ENCODE data around the gene PPP6R2. TPM values are rescaled to one million over a fixed set of nuclear protein-coding genes. Genes with fewer than 3 reads are reported as not detected.

The PPP6R2 gene
- polyA plus RNA-seq, 2 of the 4 experiments (the other 2 are of a cell fraction) = 9.6 to 14.7 TPM

GRCh38 chr22:50414476-50415248 is 71.5 kb downstream of the PPP6R2 start:
- Histone ChIP-seq H3K4me2 (no peak overlapping the region), H3K9me3 (no peaks in the 10 kb centered on the region), H3K4me3 (no peak overlapping the region), H3K4me1 (no peaks in the 10 kb centered on the region), H3K27ac (no peak overlapping the region)
- DNase-seq (ENCODE audit: low read depth in 1 of 2, low spot score in 1 of 2) (no peak), ATAC-seq (no peak), FAIRE-seq (no peak)
- WGBS (ENCODE audit: missing lambda C conversion rate) = 93% methylated on average over 24 of the region's 31 CpGs
- POLR2A ChIA-PET = no interaction called here
- TF ChIP-seq JUNB (IDR thresholded peaks at IDR 0.05) (no peak), TP53 (CRISPR knock-in tag; IDR thresholded peaks at IDR 0.05) (no peak), RCOR1 (IDR thresholded peaks at IDR 0.05; ENCODE audit: low read depth, low read length) (no peak), GATA3 (IDR thresholded peaks at IDR 0.05; ENCODE audit: borderline replicate concordance) (no peak), SMC3 (IDR thresholded peaks at IDR 0.05) (no peak), HEYL (CRISPR knock-in tag; IDR thresholded peaks at IDR 0.05) (no peak), NR3C1 (IDR thresholded peaks at IDR 0.05) (no peak), JUN (IDR thresholded peaks at IDR 0.05) (no peak), MAX (IDR thresholded peaks at IDR 0.05) (no peak), ESRRA (IDR thresholded peaks at IDR 0.05; ENCODE audit: borderline replicate concordance, low read length) (no peak), CEBPB (IDR thresholded peaks at IDR 0.05) (no peak), ZSCAN20 (CRISPR knock-in tag; IDR thresholded peaks at IDR 0.05) (no peak), REST (IDR thresholded peaks at IDR 0.05) (no peak), RARB (CRISPR knock-in tag; IDR thresholded peaks at IDR 0.05) (no peak), HOXB13 (CRISPR knock-in tag; IDR thresholded peaks at IDR 0.05; ENCODE audit: low read depth) (no peak), MAFK (IDR thresholded peaks at IDR 0.05; ENCODE audit: partially characterized antibody) (no peak), KDM1A (IDR thresholded peaks at IDR 0.05; ENCODE audit: low read depth) (no peak)
- TF ChIP-seq, protein P1, sequence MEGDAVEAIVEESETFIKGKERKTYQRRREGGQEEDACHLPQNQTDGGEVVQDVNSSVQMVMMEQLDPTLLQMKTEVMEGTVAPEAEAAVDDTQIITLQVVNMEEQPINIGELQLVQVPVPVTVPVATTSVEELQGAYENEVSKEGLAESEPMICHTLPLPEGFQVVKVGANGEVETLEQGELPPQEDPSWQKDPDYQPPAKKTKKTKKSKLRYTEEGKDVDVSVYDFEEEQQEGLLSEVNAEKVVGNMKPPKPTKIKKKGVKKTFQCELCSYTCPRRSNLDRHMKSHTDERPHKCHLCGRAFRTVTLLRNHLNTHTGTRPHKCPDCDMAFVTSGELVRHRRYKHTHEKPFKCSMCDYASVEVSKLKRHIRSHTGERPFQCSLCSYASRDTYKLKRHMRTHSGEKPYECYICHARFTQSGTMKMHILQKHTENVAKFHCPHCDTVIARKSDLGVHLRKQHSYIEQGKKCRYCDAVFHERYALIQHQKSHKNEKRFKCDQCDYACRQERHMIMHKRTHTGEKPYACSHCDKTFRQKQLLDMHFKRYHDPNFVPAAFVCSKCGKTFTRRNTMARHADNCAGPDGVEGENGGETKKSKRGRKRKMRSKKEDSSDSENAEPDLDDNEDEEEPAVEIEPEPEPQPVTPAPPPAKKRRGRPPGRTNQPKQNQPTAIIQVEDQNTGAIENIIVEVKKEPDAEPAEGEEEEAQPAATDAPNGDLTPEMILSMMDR (IDR thresholded peaks at IDR 0.05) = no peak
- TF ChIP-seq, protein P2, sequence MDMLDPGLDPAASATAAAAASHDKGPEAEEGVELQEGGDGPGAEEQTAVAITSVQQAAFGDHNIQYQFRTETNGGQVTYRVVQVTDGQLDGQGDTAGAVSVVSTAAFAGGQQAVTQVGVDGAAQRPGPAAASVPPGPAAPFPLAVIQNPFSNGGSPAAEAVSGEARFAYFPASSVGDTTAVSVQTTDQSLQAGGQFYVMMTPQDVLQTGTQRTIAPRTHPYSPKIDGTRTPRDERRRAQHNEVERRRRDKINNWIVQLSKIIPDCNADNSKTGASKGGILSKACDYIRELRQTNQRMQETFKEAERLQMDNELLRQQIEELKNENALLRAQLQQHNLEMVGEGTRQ (IDR thresholded peaks at IDR 0.05) = no peak
- CTCF ChIA-PET = interaction anchor here (0.6 to 1.1 kb wide), 2 partner anchors 23 to 83 kb away, joined by 3 read pairs; no protein-coding TSS in a partner anchor

DNA sequence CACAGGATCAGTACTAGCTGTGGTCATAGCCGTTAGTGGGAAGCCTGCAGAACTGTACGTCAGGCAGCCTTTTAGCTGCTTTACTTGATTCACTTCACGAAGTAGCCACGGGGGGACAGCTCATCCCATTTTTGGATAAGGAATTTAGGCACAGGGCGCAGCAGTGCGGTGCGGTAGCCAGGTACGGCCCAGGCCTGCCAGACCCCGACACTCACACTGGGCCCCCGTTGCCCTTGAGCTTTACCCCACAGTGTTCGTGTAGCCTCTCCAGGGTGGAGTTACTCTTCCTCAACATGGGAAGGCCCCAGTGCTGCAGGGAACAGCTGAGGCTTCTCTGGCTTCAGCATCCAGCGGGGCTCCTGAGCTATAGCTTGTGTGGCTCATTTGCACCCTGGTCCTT is 72.3 kb downstream of the PPP6R2 start:
- TF ChIP-seq POLR2A (IDR thresholded peaks at IDR 0.05; ENCODE audit: low read length) (no peak), ZC3H11A (IDR thresholded peaks at IDR 0.05) (no peak), ESRRA (IDR thresholded peaks at IDR 0.05; ENCODE audit: borderline replicate concordance, low read length) (no peak), RCOR1 (IDR thresholded peaks at IDR 0.05; ENCODE audit: low read depth, low read length) (no peak), RAD21 (conservative IDR thresholded peaks at IDR 0.05 in 1 of 2, IDR thresholded peaks at IDR 0.05 in 1 of 2) (no peak)
- no peak overlapping the region for H3K27ac ChIP-seq
- ChIA-PET CTCF (interaction anchor here (0.6 to 1.1 kb wide), 2 partner anchors 22 to 82 kb away, joined by 3 read pairs; no protein-coding TSS in a partner anchor), POLR2A (no interaction called here)
- DNase-seq (ENCODE audit: low read depth in 1 of 2, low spot score in 1 of 2) (no peak), ATAC-seq (no peak), FAIRE-seq (no peak)
- WGBS (ENCODE audit: missing lambda C conversion rate) = 94% methylated on average over 12 of the region's 12 CpGs
- no peaks in the 10 kb centered on the region for H3K4me1 ChIP-seq
- no peak overlapping the region for H3K4me2 ChIP-seq
- no peak overlapping the region for H3K4me3 ChIP-seq
- no peaks in the 10 kb centered on the region for H3K9me3 ChIP-seq

Data from A549 (cell line).